Rectal smooth muscle tissue (tissue), 1 donor: ENCODE measurements around the gene GSTO2.
"Not testable (repeated sequence)": the region's sequence is repeated elsewhere in the genome, so short reads cannot be mapped to it uniquely, and the experiment has no call there.

Experiments
- H3K27ac ChIP-seq: one replicate; pipeline ENCODE4 v1.7.0; 2013; ENCODE audit warnings: low read depth, low read length, inconsistent platforms
- H3K27me3 ChIP-seq: one replicate; pipeline ENCODE4 v1.7.0; 2013; ENCODE audit warnings: low read length; ENCODE audit not compliant: control insufficient read depth, insufficient read depth
- H3K36me3 ChIP-seq: one replicate; pipeline ENCODE4 v1.7.0; 2013; ENCODE audit warnings: low read length; ENCODE audit not compliant: control insufficient read depth, insufficient read depth
- H3K4me1 ChIP-seq: one replicate; pipeline ENCODE4 v1.7.0; 2013; ENCODE audit warnings: low read length; ENCODE audit not compliant: control insufficient read depth, insufficient read depth
- H3K4me3 ChIP-seq: one replicate; pipeline ENCODE4 v1.7.0; 2013; ENCODE audit warnings: low read length
- H3K9ac ChIP-seq: one replicate; pipeline ENCODE4 v1.7.0; 2013; ENCODE audit warnings: low read length

GSTO2 gene

DNA sequence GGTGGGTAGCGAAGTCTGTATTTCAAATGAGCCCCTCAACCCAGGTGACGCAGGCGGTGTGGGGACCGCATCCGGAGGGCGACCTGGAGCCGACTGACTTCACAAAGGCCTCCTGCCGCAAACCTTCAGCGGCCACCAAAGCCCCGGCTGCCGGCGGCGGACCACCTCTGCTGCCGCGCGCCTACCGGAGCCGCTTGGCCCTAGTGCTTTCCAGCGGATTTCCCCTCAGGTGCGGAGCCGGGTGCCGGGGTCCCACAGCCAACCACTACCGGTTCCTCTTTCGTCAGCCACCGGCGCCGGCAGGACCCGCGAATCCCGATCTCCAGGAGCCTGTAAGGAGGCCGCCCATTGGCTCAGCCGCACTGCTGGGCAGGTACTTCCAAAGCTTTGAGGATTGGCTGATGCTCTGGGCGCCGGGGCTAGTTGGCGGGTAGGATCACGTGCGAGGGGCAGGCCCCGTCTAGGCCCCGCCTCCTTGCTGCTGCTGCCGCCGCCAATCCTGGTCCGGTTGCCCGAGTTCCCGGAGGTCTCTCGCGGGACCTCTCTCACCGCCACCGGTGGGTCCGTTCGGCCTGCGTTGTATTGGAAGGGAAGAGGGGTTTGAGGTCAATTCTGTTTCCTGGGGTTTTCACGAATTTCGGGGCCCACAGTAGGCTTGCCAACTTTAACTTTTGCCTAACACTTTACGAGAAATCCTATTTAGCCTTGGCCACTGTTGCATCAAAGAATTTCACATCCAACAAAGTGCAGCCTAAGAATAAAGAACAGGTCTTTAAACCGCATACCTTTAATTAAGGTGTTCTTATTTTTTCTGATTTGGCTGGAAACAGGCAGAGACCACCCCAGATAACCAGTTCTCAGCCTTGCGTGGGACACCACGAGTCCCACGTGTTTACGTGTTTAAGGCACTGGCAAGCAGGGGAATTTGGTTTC lies at the start of gene GSTO2:
Gene GSTO2 (plus strand): TSS at position 472 of the 933 bp plus-strand sequence. CDS start 5,732 bp downstream, outside the sequence.
- Histone ChIP-seq H3K4me3 (peak within 1 kb of the TSS; percentile 89), H3K27me3 (no peaks in the 10 kb centered on the region), H3K27ac (peak within 1 kb of the TSS; percentile 80), H3K4me1 (peaks cover 8% of the 10 kb centered on the region), H3K36me3 (peaks cover 13% of the 10 kb centered on the region), H3K9ac (peak within 1 kb of the TSS; percentile 68)

DNA sequence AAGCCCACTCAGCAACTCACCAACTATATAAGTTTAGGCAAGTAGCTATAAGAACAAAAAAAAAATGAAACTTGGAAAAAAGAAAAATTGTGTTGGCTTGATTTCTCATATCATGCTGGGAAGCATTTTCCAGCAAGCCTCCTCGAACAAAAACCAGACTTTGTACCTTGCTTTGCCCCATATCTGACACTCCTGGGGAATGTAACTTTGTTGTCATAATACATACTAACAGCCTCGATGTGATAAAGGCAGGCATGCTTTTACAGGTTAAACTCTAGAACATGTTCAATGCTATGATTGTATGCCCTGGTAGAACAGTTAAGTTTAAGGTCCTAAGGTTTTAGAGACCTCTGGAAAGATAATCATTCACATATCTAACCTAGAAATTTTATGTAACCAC lies 48.5 kb upstream of the GSTO2 start:
- no peak overlapping the region for H3K27ac ChIP-seq
- no peak overlapping the region for H3K9ac ChIP-seq
- no peaks in the 10 kb centered on the region for H3K36me3 ChIP-seq
- H3K4me3 ChIP-seq: no peak overlapping the region
- H3K27me3 ChIP-seq: no peaks in the 10 kb centered on the region
- H3K4me1 ChIP-seq: no peaks in the 10 kb centered on the region

GRCh38 chr10:104223304-104223703 lies 45.7 kb upstream of the GSTO2 start:
- H3K36me3 ChIP-seq: no peaks in the 10 kb centered on the region
- H3K27me3 ChIP-seq: no peaks in the 10 kb centered on the region
- H3K27ac ChIP-seq: no peak overlapping the region
- no peaks in the 10 kb centered on the region for H3K4me1 ChIP-seq
- H3K9ac ChIP-seq: no peak overlapping the region
- no peak overlapping the region for H3K4me3 ChIP-seq

- Histone ChIP-seq H3K4me3 (no peak overlapping the region), H3K36me3 (no peaks in the 10 kb centered on the region), H3K27me3 (no peaks in the 10 kb centered on the region), H3K4me1 (peaks cover 2% of the 10 kb centered on the region), H3K27ac (no peak overlapping the region), H3K9ac (no peak overlapping the region)
Observed at GRCh38 chr10:104230490-104230889, 38.5 kb upstream of the GSTO2 start.

- Histone ChIP-seq H3K27ac (no peak within 1 kb of the TSS), H3K4me3 (peak within 1 kb of the TSS; percentile 92), H3K27me3 (no peaks in the 10 kb centered on the region), H3K4me1 (peaks cover 2% of the 10 kb centered on the region), H3K9ac (peak within 1 kb of the TSS; percentile 66), H3K36me3 (no peaks in the 10 kb centered on the region)
Observed at GRCh38 chr10:104231784-104232612, 37.0 kb upstream of the GSTO2 start, which contains the start of gene CFAP43. Gene CFAP43, minus strand, starts transcription at chr10:104232364. Its CDS starts 118 bp downstream, at chr10:104232246.

DNA sequence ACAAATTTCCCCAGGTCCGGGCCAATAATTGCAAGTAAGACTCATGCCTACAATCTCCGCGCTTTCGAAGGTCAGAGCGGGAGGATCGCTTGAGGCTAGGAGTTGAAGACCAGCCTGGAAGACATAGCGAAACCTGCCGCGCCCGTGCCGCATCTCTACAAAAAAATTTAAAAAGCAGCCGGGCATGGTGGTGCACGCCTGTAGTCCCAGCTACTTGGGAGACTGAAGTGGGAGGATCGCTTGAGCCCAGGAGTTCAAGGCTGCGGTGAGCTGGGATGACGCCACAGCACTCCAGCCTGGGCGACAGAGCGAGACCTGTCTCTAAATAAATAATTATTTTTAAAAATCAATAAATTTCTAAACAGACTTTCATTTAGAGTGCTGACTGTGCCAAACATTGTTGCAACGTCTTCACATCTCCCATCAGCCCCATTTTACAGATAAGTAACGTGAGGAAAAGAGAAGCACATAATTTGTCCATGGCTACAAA lies 36.3 kb upstream of the GSTO2 start:
- peak overlapping the region; percentile 92 for H3K4me3 ChIP-seq
- H3K9ac ChIP-seq: no peak overlapping the region
- no peaks in the 10 kb centered on the region for H3K36me3 ChIP-seq
- H3K27me3 ChIP-seq: no peaks in the 10 kb centered on the region
- H3K4me1 ChIP-seq: peaks cover 2% of the 10 kb centered on the region
- H3K27ac ChIP-seq: no peak overlapping the region

DNA sequence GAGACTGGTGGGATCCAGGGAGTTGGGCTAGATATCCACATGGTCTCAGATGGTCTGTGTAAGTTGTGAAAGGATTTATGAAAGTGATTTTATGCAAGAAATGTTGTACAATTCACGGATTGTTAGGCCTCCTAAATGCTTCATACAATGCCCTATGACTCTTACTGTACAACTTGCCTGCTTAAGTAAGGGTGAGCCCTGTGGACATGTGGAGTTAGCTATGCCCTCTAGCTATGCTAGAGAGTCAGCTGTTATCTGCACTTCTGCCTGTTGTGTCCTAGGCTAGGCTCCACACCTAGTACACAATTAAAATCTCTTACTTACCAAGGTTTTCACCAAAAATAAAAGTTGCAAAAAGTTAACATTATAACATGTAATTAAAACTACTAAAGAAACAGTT lies 35.2 kb upstream of the GSTO2 start:
- Histone ChIP-seq H3K9ac (no peak overlapping the region), H3K4me1 (peaks cover 2% of the 10 kb centered on the region), H3K27me3 (no peaks in the 10 kb centered on the region), H3K27ac (no peak overlapping the region), H3K4me3 (no peak overlapping the region), H3K36me3 (no peaks in the 10 kb centered on the region)

DNA sequence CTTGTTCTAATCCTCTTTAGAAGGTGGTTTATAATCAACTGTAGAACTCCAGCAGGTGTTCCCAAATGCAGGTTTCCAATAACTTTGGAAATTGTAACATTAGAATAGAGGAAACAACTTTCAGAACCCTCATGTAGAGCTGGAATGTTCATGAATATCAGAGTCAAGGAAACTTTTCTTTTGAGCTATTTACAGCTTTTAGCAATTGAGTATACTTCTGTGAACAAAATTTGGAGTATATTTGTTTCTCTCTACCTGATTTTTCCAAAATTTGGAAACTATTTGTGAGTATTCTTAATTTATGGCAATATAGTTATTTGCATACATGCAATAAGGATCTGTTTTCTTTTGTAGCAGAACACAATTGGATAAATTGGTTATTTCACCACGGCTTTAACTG lies 34.0 kb upstream of the GSTO2 start:
- Histone ChIP-seq H3K36me3 (no peaks in the 10 kb centered on the region), H3K27ac (no peak overlapping the region), H3K4me1 (peaks cover 2% of the 10 kb centered on the region), H3K4me3 (no peak overlapping the region), H3K9ac (no peak overlapping the region), H3K27me3 (no peaks in the 10 kb centered on the region)

DNA sequence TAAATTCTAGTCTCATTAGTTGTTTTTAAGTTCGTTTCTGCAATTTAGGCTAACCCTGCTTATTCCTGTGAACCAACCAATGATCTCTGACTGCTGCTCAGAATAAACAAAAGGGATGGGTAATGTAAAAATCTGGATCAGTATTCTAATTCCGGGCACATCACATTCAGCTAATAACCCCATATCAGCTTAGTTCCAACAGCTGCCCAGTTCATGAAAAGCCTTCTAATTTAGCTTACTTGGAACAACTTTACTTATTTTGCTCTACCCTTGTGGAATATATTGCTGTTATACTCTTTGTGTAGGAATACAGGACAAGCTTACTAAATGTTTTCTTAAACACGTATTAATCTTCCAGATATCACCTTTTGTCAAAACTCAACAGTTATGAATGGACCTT lies 33.2 kb upstream of the GSTO2 start:
- Histone ChIP-seq H3K9ac (no peak overlapping the region), H3K36me3 (no peaks in the 10 kb centered on the region), H3K4me3 (no peak overlapping the region), H3K27me3 (no peaks in the 10 kb centered on the region), H3K4me1 (peaks cover 2% of the 10 kb centered on the region), H3K27ac (no peak overlapping the region)

- Histone ChIP-seq H3K27me3 (no peaks in the 10 kb centered on the region), H3K9ac (no peak overlapping the region), H3K27ac (no peak overlapping the region), H3K4me1 (no peaks in the 10 kb centered on the region), H3K4me3 (no peak overlapping the region), H3K36me3 (no peaks in the 10 kb centered on the region)
Observed at GRCh38 chr10:104240078-104240477, 28.9 kb upstream of the GSTO2 start.

GRCh38 chr10:104242545-104242944 lies 26.4 kb upstream of the GSTO2 start:
- Histone ChIP-seq H3K27me3 (no peaks in the 10 kb centered on the region), H3K4me1 (no peaks in the 10 kb centered on the region), H3K36me3 (no peaks in the 10 kb centered on the region), H3K9ac (no peak overlapping the region), H3K4me3 (no peak overlapping the region), H3K27ac (no peak overlapping the region)

DNA sequence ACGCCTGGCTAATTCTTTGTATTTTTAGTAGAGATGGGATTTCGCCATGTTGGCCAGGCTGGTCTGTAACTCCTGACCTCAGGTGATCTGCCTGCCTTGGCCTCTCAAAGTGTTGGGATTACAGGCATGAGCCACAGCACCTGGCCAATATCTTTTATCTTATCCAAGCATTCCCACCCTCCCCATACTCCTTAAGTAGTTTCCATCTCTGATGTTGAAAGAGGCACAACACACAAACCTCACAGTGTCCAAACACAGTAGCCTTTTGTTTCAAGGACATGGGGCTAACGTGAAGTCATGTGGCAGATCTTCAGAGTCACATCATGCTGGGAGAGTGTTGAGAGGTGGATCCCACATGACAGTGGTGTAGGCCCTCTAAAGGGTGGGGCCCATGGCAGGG lies 26.0 kb upstream of the GSTO2 start:
- not testable (repeated sequence) for H3K36me3 ChIP-seq, H3K9ac ChIP-seq, H3K4me3 ChIP-seq, H3K4me1 ChIP-seq, H3K27ac ChIP-seq, H3K27me3 ChIP-seq
